ENCODE results near the gene RNASE8.

Gene RNASE8

GRCh38 chr14:21055432-21056117, 2.0 kb upstream of the RNASE8 start:
- no peaks in the 10 kb centered on the region; the same call in 1 of the 2 replicates for H3K4me1 ChIP-seq
- no peaks in the 10 kb centered on the region for H3K9me3 ChIP-seq
- no peak overlapping the region for H3K4me3 ChIP-seq (ENCODE audit: low read depth, low read length)
- no peaks in the 10 kb centered on the region for H3K36me3 ChIP-seq
- H3K27me3 ChIP-seq, result no peaks in the 10 kb centered on the region
- TF ChIP-seq CTCF (IDR thresholded peaks at IDR 0.05; ENCODE audit: low read depth, low read length), result no peak
- no peak for DNase-seq

- H3K36me3 ChIP-seq, result no peaks in the 10 kb centered on the region
- no peak overlapping the region for H3K4me3 ChIP-seq (ENCODE audit: low read depth, low read length)
- H3K9me3 ChIP-seq, result no peaks in the 10 kb centered on the region
- DNase-seq, result no peak
- TF ChIP-seq CTCF (IDR thresholded peaks at IDR 0.05; ENCODE audit: low read depth, low read length), result no peak
- no peaks in the 10 kb centered on the region; the same call in 1 of the 2 replicates for H3K4me1 ChIP-seq
- no peaks in the 10 kb centered on the region for H3K27me3 ChIP-seq
These were observed 980 bp upstream of the RNASE8 start for GRCh38 chr14:21056520-21057163.

GRCh38 chr14:21058903-21059302, 1.3 kb downstream of the RNASE8 start:
- Histone ChIP-seq H3K27me3 (no peaks in the 10 kb centered on the region), H3K36me3 (no peaks in the 10 kb centered on the region)

GRCh38 chr14:21059842-21060613, 2.4 kb downstream of the RNASE8 start:
- no peaks in the 10 kb centered on the region for H3K9me3 ChIP-seq
- H3K27me3 ChIP-seq, result no peaks in the 10 kb centered on the region
- no peak for DNase-seq
- no peaks in the 10 kb centered on the region for H3K36me3 ChIP-seq
- H3K4me1 ChIP-seq, result no peaks in the 10 kb centered on the region
- no peak for TF ChIP-seq CTCF (IDR thresholded peaks at IDR 0.05; ENCODE audit: low read depth, low read length)
- no peak overlapping the region for H3K4me3 ChIP-seq (ENCODE audit: low read depth, low read length)

More at GRCh38 chr14:21058903-21059302, 1.3 kb downstream of the RNASE8 start:
- Histone ChIP-seq H3K4me1 (no peaks in the 10 kb centered on the region; the same call in 1 of the 2 replicates), H3K9me3 (no peaks in the 10 kb centered on the region), H3K4me3 (ENCODE audit: low read depth, low read length) (no peak overlapping the region)
- DNase-seq, result no peak
- TF ChIP-seq CTCF (IDR thresholded peaks at IDR 0.05; ENCODE audit: low read depth, low read length), result no peak

GRCh38 chr14:21060614-21061346, 3.2 kb downstream of the RNASE8 start:
- Histone ChIP-seq H3K4me3 (ENCODE audit: low read depth, low read length) (no peak overlapping the region), H3K36me3 (no peaks in the 10 kb centered on the region), H3K27me3 (no peaks in the 10 kb centered on the region), H3K9me3 (no peaks in the 10 kb centered on the region), H3K4me1 (no peaks in the 10 kb centered on the region)
- TF ChIP-seq CTCF (IDR thresholded peaks at IDR 0.05; ENCODE audit: low read depth, low read length), result no peak
- DNase-seq, result no peak
